ENCODE measurements around the gene PTPRJ. TPM values are rescaled to one million over a fixed set of nuclear protein-coding genes. Genes with fewer than 3 reads are reported as not detected.

PTPRJ gene
- total RNA-seq, 3 donors from 2014 or later = 14.6 to 15.7 (median 14.7) TPM

- H3K4me3 ChIP-seq = no peak overlapping the region
- no peaks in the 10 kb centered on the region for H3K4me1 ChIP-seq
- no peaks in the 10 kb centered on the region for H3K27me3 ChIP-seq
- intact Hi-C loops (cut with DNase I; ENCODE audit: low total_unique reads) = no loop called here
- TF ChIP-seq POLR2AphosphoS5 (IDR thresholded peaks at IDR 0.05) = no peak
- no peak for TF ChIP-seq CTCF (IDR thresholded peaks at IDR 0.05)
- TF ChIP-seq POLR2A (IDR thresholded peaks at IDR 0.05) = no peak
- no peak for DNase-seq (ENCODE audit: low spot score in 2 of 2)
- no peaks in the 10 kb centered on the region for H3K9me3 ChIP-seq
- H3K36me3 ChIP-seq = no peaks in the 10 kb centered on the region
- no peak overlapping the region for H3K27ac ChIP-seq
These were observed 63.7 kb downstream of the PTPRJ start for GRCh38 chr11:48043991-48044512.

GRCh38 chr11:48044577-48044976 is 64.2 kb downstream of the PTPRJ start:
- Histone ChIP-seq H3K36me3 (no peaks in the 10 kb centered on the region), H3K4me1 (no peaks in the 10 kb centered on the region), H3K27me3 (no peaks in the 10 kb centered on the region), H3K9me3 (no peaks in the 10 kb centered on the region), H3K27ac (no peak overlapping the region), H3K4me3 (no peak overlapping the region)
- TF ChIP-seq CTCF (IDR thresholded peaks at IDR 0.05) (no peak), POLR2A (IDR thresholded peaks at IDR 0.05) (no peak), POLR2AphosphoS5 (IDR thresholded peaks at IDR 0.05) (no peak)
- intact Hi-C loops (cut with DNase I; ENCODE audit: low total_unique reads) = no loop called here
- no peak for DNase-seq (ENCODE audit: low spot score in 2 of 2)

GRCh38 chr11:48045536-48045935 is 65.2 kb downstream of the PTPRJ start:
- intact Hi-C loops (cut with DNase I; ENCODE audit: low total_unique reads) = no loop called here
- no peak overlapping the region for H3K27ac ChIP-seq
- no peaks in the 10 kb centered on the region for H3K27me3 ChIP-seq
- no peak overlapping the region for H3K4me3 ChIP-seq
- no peaks in the 10 kb centered on the region for H3K9me3 ChIP-seq
- H3K36me3 ChIP-seq = no peaks in the 10 kb centered on the region
- H3K4me1 ChIP-seq = no peaks in the 10 kb centered on the region
- no peak for DNase-seq (ENCODE audit: low spot score in 2 of 2)
- TF ChIP-seq POLR2A (IDR thresholded peaks at IDR 0.05) (no peak), POLR2AphosphoS5 (IDR thresholded peaks at IDR 0.05) (no peak), CTCF (IDR thresholded peaks at IDR 0.05) (no peak)

- no peak for TF ChIP-seq POLR2A (IDR thresholded peaks at IDR 0.05)
- TF ChIP-seq POLR2AphosphoS5 (IDR thresholded peaks at IDR 0.05) = no peak
- peak in 1 of 3 donors; percentile 12 for TF ChIP-seq CTCF (IDR thresholded peaks at IDR 0.05)
- H3K27ac ChIP-seq = no peak overlapping the region
- H3K9me3 ChIP-seq = no peaks in the 10 kb centered on the region
- no peaks in the 10 kb centered on the region for H3K36me3 ChIP-seq
- no peaks in the 10 kb centered on the region for H3K27me3 ChIP-seq
- no peak for DNase-seq (ENCODE audit: low spot score in 2 of 2)
- no peak overlapping the region for H3K4me3 ChIP-seq
- peaks cover 0 to 4% of the 10 kb centered on the region in 2 donors for H3K4me1 ChIP-seq
- intact Hi-C loops (cut with DNase I; ENCODE audit: low total_unique reads) = no loop called here
These were observed 67.3 kb downstream of the PTPRJ start for GRCh38 chr11:48047616-48048015.

GRCh38 chr11:48049036-48049435 is 68.7 kb downstream of the PTPRJ start:
- TF ChIP-seq POLR2AphosphoS5 (IDR thresholded peaks at IDR 0.05) (no peak), POLR2A (IDR thresholded peaks at IDR 0.05) (no peak), CTCF (IDR thresholded peaks at IDR 0.05) (no peak)
- no peak overlapping the region for H3K4me3 ChIP-seq
- H3K4me1 ChIP-seq = peaks cover 0 to 4% of the 10 kb centered on the region in 2 donors
- DNase-seq (ENCODE audit: low spot score in 2 of 2) = no peak
- no peaks in the 10 kb centered on the region for H3K27me3 ChIP-seq
- peak overlapping the region; percentile 59 to 61 for H3K27ac ChIP-seq
- no peaks in the 10 kb centered on the region for H3K9me3 ChIP-seq
- no peaks in the 10 kb centered on the region for H3K36me3 ChIP-seq
- intact Hi-C loops (cut with DNase I; ENCODE audit: low total_unique reads) = no loop called here

Measured in breast epithelium (tissue), 4 donors.